MM.1S (cell line): ENCODE data around the gene THOC5.

ENCODE experiments used
- DNase-seq: peaks from one replicate; pipeline ENCODE4 v3.0.0-alpha.2; 2015
- H2AFZ ChIP-seq: fragments of 300-600 bp; sonication (generic); 2 replicates; pipeline ENCODE4 v1.6.0; 2016; ENCODE audit warnings: antibody characterized with exemption, low read length
- H3F3A ChIP-seq: fragments of 300-600 bp; sonication (generic); 2 replicates; pipeline ENCODE4 v1.6.1; 2016; ENCODE audit warnings: mild to moderate bottlenecking, antibody characterized with exemption, low read length, moderate library complexity, mixed read lengths; ENCODE audit not compliant: insufficient read depth
- H3K27ac ChIP-seq: fragments of 300-600 bp; sonication (generic); 2 replicates; pipeline ENCODE4 v1.5.1; 2016; ENCODE audit warnings: mild to moderate bottlenecking, low read length
- H3K27me3 ChIP-seq: fragments of 300-600 bp; sonication (generic); replicated peaks from 2 replicates; pipeline ENCODE4 v1.6.0; 2016; ENCODE audit warnings: low read length; ENCODE audit not compliant: insufficient read depth
- H3K36me3 ChIP-seq: fragments of 300-600 bp; sonication (generic); replicated peaks from 2 replicates; pipeline ENCODE4 v1.6.1; 2016; ENCODE audit warnings: mild to moderate bottlenecking, low read length, mixed read lengths; ENCODE audit not compliant: insufficient read depth
- H3K4me1 ChIP-seq: fragments of 300-600 bp; sonication (generic); 2 replicates; pipeline ENCODE4 v1.6.1; 2016; ENCODE audit warnings: low read length, mixed read lengths
- H3K4me2 ChIP-seq: fragments of 300-600 bp; sonication (generic); 2 replicates; pipeline ENCODE4 v1.6.0; 2016; ENCODE audit warnings: low read depth, low read length
- H3K4me3 ChIP-seq: fragments of 300-600 bp; sonication (generic); 2 replicates; pipeline ENCODE4 v1.5.1; 2016; ENCODE audit warnings: low read length, mixed read lengths
- H3K79me2 ChIP-seq: fragments of 300-600 bp; sonication (generic); 2 replicates; pipeline ENCODE4 v1.6.1; 2016; ENCODE audit warnings: mixed run types, low read length, mixed read lengths
- H3K9ac ChIP-seq: fragments of 300-600 bp; sonication (generic); 2 replicates; pipeline ENCODE4 v1.6.1; 2016; ENCODE audit warnings: low read length, mixed read lengths
- H3K9me2 ChIP-seq: fragments of 300-600 bp; sonication (generic); replicated peaks from 2 replicates; pipeline ENCODE4 v1.6.1; 2016; ENCODE audit warnings: mild to moderate bottlenecking, low read length, mixed read lengths; ENCODE audit not compliant: insufficient read depth
- H3K9me3 ChIP-seq: fragments of 300-600 bp; sonication (generic); replicated peaks from 2 replicates; pipeline ENCODE4 v1.6.1; 2016; ENCODE audit warnings: mild to moderate bottlenecking, low read length, mixed read lengths; ENCODE audit not compliant: insufficient read depth
- H4K20me1 ChIP-seq: fragments of 300-600 bp; sonication (generic); 2 replicates; pipeline ENCODE4 v1.6.1; 2016; ENCODE audit warnings: mild to moderate bottlenecking, low read length, moderate library complexity, mixed read lengths; ENCODE audit not compliant: insufficient read depth
- CTCF ChIP-seq: fragments of 300-600 bp; sonication (generic); IDR thresholded peaks from 2 replicates; pipeline ENCODE4 v1.5.1; 2016; ENCODE audit warnings: antibody characterized with exemption, low read length, mixed read lengths
- EZH2 ChIP-seq: fragments of 300-600 bp; sonication (generic); optimal IDR thresholded peaks from 2 replicates; pipeline ENCODE3; 2017; ENCODE audit warnings: low read depth, mild to moderate bottlenecking, antibody characterized with exemption, low read length, mixed read lengths
- EZH2phosphoT487 ChIP-seq: fragments of 300-600 bp; sonication (generic); IDR thresholded peaks from 2 replicates; pipeline ENCODE4 v1.6.1; 2018; ENCODE audit warnings: antibody characterized with exemption, low read length

THOC5 gene

GRCh38 chr22:29578462-29579200 is 25.1 kb upstream of the THOC5 start:
- TF ChIP-seq EZH2: no peak
- TF ChIP-seq CTCF: no peak
- no peak for TF ChIP-seq EZH2phosphoT487

GRCh38 chr22:29574762-29575450 is 21.3 kb upstream of the THOC5 start:
- no peak overlapping the region for H3K4me3 ChIP-seq
- DNase-seq: no peak
- H2AFZ ChIP-seq: no peak overlapping the region
- H4K20me1 ChIP-seq: no peaks in the 10 kb centered on the region
- TF ChIP-seq EZH2: no peak
- H3K9me2 ChIP-seq: no peaks in the 10 kb centered on the region
- no peak overlapping the region for H3K27ac ChIP-seq
- H3K4me1 ChIP-seq: no peaks in the 10 kb centered on the region
- no peak overlapping the region for H3K4me2 ChIP-seq
- 0 out of 2 replicates have a peak, but pooled peaks cover 2% of the 10 kb centered on the region for H3F3A ChIP-seq
- no peaks in the 10 kb centered on the region for H3K9me3 ChIP-seq
- no peaks in the 10 kb centered on the region for H3K27me3 ChIP-seq
- H3K9ac ChIP-seq: no peak overlapping the region
- no peaks in the 10 kb centered on the region for H3K79me2 ChIP-seq
- H3K36me3 ChIP-seq: no peaks in the 10 kb centered on the region

More at GRCh38 chr22:29578462-29579200, 25.1 kb upstream of the THOC5 start:
- no peak for DNase-seq
- H3K4me2 ChIP-seq: no peak overlapping the region
- no peaks in the 10 kb centered on the region for H3K36me3 ChIP-seq
- no peak overlapping the region for H2AFZ ChIP-seq
- no peaks in the 10 kb centered on the region for H3K27me3 ChIP-seq
- H3K9me2 ChIP-seq: no peaks in the 10 kb centered on the region
- H4K20me1 ChIP-seq: no peaks in the 10 kb centered on the region
- H3F3A ChIP-seq: 0 out of 2 replicates have a peak, but pooled peaks cover 3% of the 10 kb centered on the region
- H3K9me3 ChIP-seq: no peaks in the 10 kb centered on the region
- no peak overlapping the region for H3K4me3 ChIP-seq
- peaks cover 4% of the 10 kb centered on the region; the same call in 1 of the 2 replicates for H3K79me2 ChIP-seq
- no peaks in the 10 kb centered on the region for H3K4me1 ChIP-seq
- H3K27ac ChIP-seq: no peak overlapping the region
- H3K9ac ChIP-seq: no peak overlapping the region

GRCh38 chr22:29570912-29571549 is 17.5 kb upstream of the THOC5 start:
- Histone ChIP-seq H3K9me3 (no peaks in the 10 kb centered on the region), H3K79me2 (no peaks in the 10 kb centered on the region), H3K4me2 (no peak overlapping the region), H3F3A (no peaks in the 10 kb centered on the region), H4K20me1 (no peaks in the 10 kb centered on the region), H3K27ac (no peak overlapping the region), H3K4me1 (no peaks in the 10 kb centered on the region), H3K9me2 (no peaks in the 10 kb centered on the region), H3K9ac (no peak overlapping the region), H3K27me3 (no peaks in the 10 kb centered on the region), H2AFZ (no peak overlapping the region), H3K4me3 (no peak overlapping the region), H3K36me3 (no peaks in the 10 kb centered on the region)
- DNase-seq: no peak
- TF ChIP-seq EZH2 (no peak), EZH2phosphoT487 (no peak), CTCF (no peak)
